Body of pancreas (tissue), 4 donors: ENCODE data around the gene NOVA2. TPM values are rescaled to one million over a fixed set of nuclear protein-coding genes. Genes with fewer than 3 reads are reported as not detected.

Experiments
- ATAC-seq: fragments of 150-250 bp; one replicate; pipeline ENCODE4 v1.9.1; 2016
- DNase-seq, 4 donors: peaks; one replicate each; pipeline ENCODE4 v3.0.0-alpha.2; 2019
- H3K27ac ChIP-seq, 4 donors: fragments of 200-600 bp; sonication (generic); 1 replicate in 3 of 4; 2 replicates in 1 of 4; pipeline versions ENCODE4 v1.5.1 to v1.6.1; 2016 to 2019; ENCODE audit warnings: mild to moderate bottlenecking in 1 of 4, mixed read lengths in 1 of 4, moderate library complexity in 1 of 4
- H3K27me3 ChIP-seq, 2 donors: fragments of 200-600 bp; sonication (generic); one replicate each; pipeline ENCODE4 v1.6.0; 2016; ENCODE audit warnings: mild to moderate bottlenecking in 1 of 2
- H3K36me3 ChIP-seq, 2 donors: fragments of 200-600 bp; sonication (generic); replicated peaks in 1 of 2; 2 replicates each; pipeline ENCODE4 v1.5.1; 2016; ENCODE audit warnings: low read depth in 2 of 2; ENCODE audit not compliant: insufficient read depth in 1 of 2
- H3K4me1 ChIP-seq: fragments of 200-600 bp; sonication (generic); one replicate; pipeline ENCODE4 v1.6.0; 2016
- H3K4me3 ChIP-seq, 2 donors: fragments of 200-600 bp; sonication (generic); 1 replicate in 1 of 2; 2 replicates in 1 of 2; pipeline ENCODE4 v1.5.1; 2016 to 2019
- H3K9me3 ChIP-seq, 3 donors: fragments of 200-600 bp; sonication (generic); 1 replicate in 2 of 3; 2 replicates in 1 of 3; pipeline ENCODE4 v1.5.1; 2016
- CTCF ChIP-seq, 7 experiments: fragments of 450-650 bp in 4 of 7; fragments of 200-600 bp in 3 of 7; sonication (generic) in 3 of 7; IDR thresholded peaks; one replicate each; pipeline ENCODE4 v1.5.1; 2016 to 2019; ENCODE audit warnings: antibody characterized with exemption in 7 of 7
- POLR2A ChIP-seq, 3 donors: fragments of 450-650 bp; IDR thresholded peaks; one replicate each; pipeline ENCODE4 v1.6.1; 2016; ENCODE audit warnings: antibody characterized with exemption in 3 of 3, mild to moderate bottlenecking in 2 of 3
- WGBS, 2 donors: methylation state at CpG; one replicate each; pipeline ENCODE4 v1.1.5; 2017; 5-methylcytosine and 5-hydroxymethylcytosine counted together
- intact Hi-C: fragments of 100-400 bp; cut with DNase I; formaldehyde crosslinking; loops from one replicate; pipeline ENCODE4 v1.15.1; 2023
- total RNA-seq, 2 donors: library from RNA; depleted of rRNA; stranded (reverse); fragments of >200 nt; gene quantifications; one replicate each; pipeline ENCODE4 v1.1.0, GENCODE V29; 2016

NOVA2 gene
- total RNA-seq, 2 donors from 2014 or later: 1.3 to 1.6 TPM

GRCh38 chr19:45953676-45954075 is 20.0 kb downstream of the NOVA2 start:
- no peak for TF ChIP-seq POLR2A (IDR thresholded peaks at IDR 0.05)
- Histone ChIP-seq H3K36me3 (no peaks in the 10 kb centered on the region), H3K4me1 (peaks cover 10% of the 10 kb centered on the region), H3K27me3 (no peaks in the 10 kb centered on the region), H3K9me3 (no peaks in the 10 kb centered on the region), H3K4me3 (no peak overlapping the region), H3K27ac (no peak overlapping the region)
- ATAC-seq (no peak), DNase-seq (no peak)
- intact Hi-C loops: no loop called here
- 85 to 88% methylated on average over 5 to 8 of the region's 8 CpGs for WGBS, 2 donors

- H3K9me3 ChIP-seq: no peaks in the 10 kb centered on the region
- intact Hi-C loops: no loop called here
- peak; percentile 47 for ATAC-seq
- peak; percentile 54 to 66 (median 58) for DNase-seq
- no peaks in the 10 kb centered on the region for H3K27me3 ChIP-seq
- TF ChIP-seq CTCF (IDR thresholded peaks at IDR 0.05) (no peak), POLR2A (IDR thresholded peaks at IDR 0.05) (no peak)
- H3K4me3 ChIP-seq: no peak overlapping the region
- WGBS, 2 donors: 1 to 4% methylated on average over 23 to 43 of the region's 43 CpGs
- H3K27ac ChIP-seq: no peak overlapping the region
- peaks cover 10% of the 10 kb centered on the region for H3K4me1 ChIP-seq
- no peaks in the 10 kb centered on the region for H3K36me3 ChIP-seq
These were observed 20.8 kb downstream of the NOVA2 start for GRCh38 chr19:45952686-45953505.

GRCh38 chr19:45952341-45952685 is 21.4 kb downstream of the NOVA2 start:
- intact Hi-C loops: no loop called here
- no peak overlapping the region for H3K4me3 ChIP-seq
- DNase-seq (no peak), ATAC-seq (no peak)
- H3K9me3 ChIP-seq: no peaks in the 10 kb centered on the region
- WGBS, 2 donors: 24 to 27% methylated on average over 7 to 8 of the region's 8 CpGs
- H3K27me3 ChIP-seq: no peaks in the 10 kb centered on the region
- TF ChIP-seq POLR2A (IDR thresholded peaks at IDR 0.05) (no peak), CTCF (IDR thresholded peaks at IDR 0.05) (no peak)
- no peaks in the 10 kb centered on the region for H3K36me3 ChIP-seq
- no peak overlapping the region for H3K27ac ChIP-seq
- peaks cover 10% of the 10 kb centered on the region for H3K4me1 ChIP-seq

- ATAC-seq (no peak), DNase-seq (no peak)
- Histone ChIP-seq H3K36me3 (no peaks in the 10 kb centered on the region), H3K4me3 (no peak overlapping the region), H3K9me3 (no peaks in the 10 kb centered on the region), H3K27me3 (no peaks in the 10 kb centered on the region), H3K4me1 (peaks cover 7% of the 10 kb centered on the region), H3K27ac (no peak overlapping the region)
- WGBS, 2 donors: 89 to 100% methylated on average over 1 of the region's 1 CpG
- TF ChIP-seq CTCF (IDR thresholded peaks at IDR 0.05): no peak
- TF ChIP-seq POLR2A (IDR thresholded peaks at IDR 0.05): no peak
- intact Hi-C loops: no loop called here
These were observed 25.7 kb downstream of the NOVA2 start for GRCh38 chr19:45947926-45948325.

GRCh38 chr19:45940515-45940805 is 33.2 kb downstream of the NOVA2 start:
- TF ChIP-seq POLR2A (IDR thresholded peaks at IDR 0.05): no peak
- no peak for TF ChIP-seq CTCF (IDR thresholded peaks at IDR 0.05)
- WGBS, 2 donors: 70 to 80% methylated on average over 4 to 23 of the region's 32 CpGs
- intact Hi-C loops: no loop called here
- H3K36me3 ChIP-seq: no peaks in the 10 kb centered on the region
- peaks cover 0 to 4% of the 10 kb centered on the region in 2 donors for H3K27me3 ChIP-seq
- peaks cover 3% of the 10 kb centered on the region for H3K4me1 ChIP-seq
- H3K9me3 ChIP-seq: no peaks in the 10 kb centered on the region
- no peak overlapping the region for H3K4me3 ChIP-seq
- no peak for ATAC-seq
- H3K27ac ChIP-seq: no peak overlapping the region
- DNase-seq: no peak
